GM19035 (cell line): ENCODE data around the gene DOCK9.
"Not testable (repeated sequence)": the region's sequence is repeated elsewhere in the genome, so short reads cannot be mapped to it uniquely, and the experiment has no call there.

Source experiments
- ATAC-seq: cut with Tn5 transposase; IDR thresholded peaks from one replicate; pipeline ENCODE4 v1.9.1; 2021; ENCODE audit not compliant: unreplicated experiment

Gene DOCK9

DNA sequence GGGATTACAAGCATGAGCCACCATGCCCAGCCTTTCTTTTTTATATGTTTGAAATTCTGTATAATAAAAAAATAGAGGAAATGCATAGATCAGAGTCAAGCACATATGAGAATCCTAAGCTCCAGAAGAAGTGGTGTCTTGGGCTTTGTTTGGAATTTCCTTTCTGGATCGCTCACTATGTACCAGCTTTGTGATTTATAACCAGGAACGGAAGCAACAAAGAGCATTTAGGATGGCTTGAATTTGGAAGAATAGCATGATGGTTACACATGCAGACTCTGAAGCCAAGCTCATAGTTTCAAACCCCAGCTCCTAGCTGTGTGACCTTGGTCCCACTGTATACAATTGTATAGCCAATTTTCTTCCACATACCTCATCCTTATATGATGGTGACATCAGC lies 197.4 kb downstream of the DOCK9 start:
- no peak for ATAC-seq

DNA sequence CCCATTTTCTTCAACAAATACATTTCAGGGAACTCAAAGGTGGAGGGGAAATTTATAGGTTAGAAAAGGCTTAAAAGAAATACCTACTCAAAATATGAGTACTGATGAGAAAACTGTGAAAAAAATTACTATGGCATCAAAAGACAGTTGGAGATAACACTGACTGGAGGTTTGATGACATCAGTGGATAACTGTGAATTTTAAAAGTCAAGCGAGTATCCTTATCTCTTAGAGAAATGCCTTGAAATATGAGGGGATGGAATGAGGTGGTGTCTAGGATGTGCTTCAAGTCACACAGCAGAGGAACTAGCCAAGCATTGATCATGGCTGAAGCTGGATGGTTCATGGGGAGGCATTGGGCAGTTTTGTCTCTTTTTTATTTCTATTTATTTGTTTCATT lies 198.2 kb downstream of the DOCK9 start:
- ATAC-seq: no peak

DNA sequence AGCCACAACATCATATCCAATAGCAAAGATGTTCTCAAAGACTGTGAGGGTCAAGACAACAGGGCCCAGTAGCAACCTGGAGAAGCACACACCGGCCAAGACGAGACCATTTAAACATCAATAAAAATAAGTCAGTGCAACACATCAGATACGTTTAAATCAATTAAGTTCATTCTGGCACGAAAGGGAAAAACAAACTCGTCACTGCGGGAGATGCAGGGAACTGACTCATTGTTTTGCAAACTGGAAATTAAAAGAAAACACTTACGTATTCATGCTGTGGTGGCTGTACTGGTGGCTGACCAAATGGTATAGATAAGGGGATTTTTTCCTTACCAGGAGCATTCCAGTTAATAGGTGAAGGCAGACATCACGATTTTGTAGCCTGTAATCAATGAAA lies 199.1 kb downstream of the DOCK9 start:
- no peak for ATAC-seq

DNA sequence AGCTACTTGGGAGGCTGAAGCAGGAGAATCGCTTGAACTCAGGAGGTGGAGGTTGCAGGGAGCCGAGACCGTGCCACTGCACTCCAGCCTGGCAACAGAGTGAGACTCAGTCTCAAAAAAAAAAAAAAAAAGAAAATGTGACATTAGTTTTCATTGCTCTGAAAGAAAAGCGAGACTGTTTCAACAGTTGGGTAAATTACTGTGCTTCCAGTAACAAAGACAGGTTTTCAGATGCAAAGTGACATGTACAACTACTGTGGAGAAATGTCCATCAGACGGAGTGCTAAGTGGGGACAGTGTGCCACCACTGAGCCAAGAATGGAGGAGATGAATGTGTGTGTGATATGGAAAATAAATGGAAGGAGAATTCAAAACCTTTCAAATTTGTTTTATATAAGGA lies 201.2 kb downstream of the DOCK9 start:
- no peak for ATAC-seq

DNA sequence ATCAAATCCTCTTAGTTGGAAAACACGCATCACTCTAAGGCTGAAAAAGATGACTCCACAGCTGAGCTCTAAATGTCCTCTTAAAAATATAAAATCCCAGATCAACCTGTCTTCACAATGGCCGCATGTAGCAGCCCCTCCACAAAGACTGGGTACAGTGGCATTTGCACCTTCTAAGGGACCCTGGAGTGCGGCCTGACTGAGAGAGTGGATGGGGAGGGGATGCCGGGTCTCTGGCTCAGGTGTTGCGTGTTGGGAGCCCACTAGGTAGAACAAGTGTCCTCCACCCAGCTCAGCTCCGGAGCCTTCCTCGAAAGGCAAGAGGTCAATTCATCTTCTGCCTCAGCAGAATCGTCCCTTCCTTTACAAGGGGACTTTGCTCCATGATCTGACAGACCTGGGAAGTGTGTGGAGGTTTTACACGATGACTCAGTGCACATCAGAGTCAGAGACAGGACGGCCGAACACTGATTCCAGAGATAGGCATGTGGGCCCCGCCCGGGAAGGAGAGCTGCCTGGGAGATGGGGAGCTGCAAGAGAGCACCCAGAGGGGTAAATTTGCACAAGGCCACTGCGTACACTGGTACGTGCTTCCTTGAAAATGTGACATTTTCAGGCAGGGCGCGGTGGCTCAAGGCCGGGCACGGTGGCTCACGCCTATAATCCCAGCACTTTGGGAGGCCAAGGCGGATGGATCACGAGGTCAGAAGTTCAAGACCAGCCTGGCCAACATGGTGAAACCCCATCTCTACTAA lies 201.8 kb downstream of the DOCK9 start:
- ATAC-seq: no peak

DNA sequence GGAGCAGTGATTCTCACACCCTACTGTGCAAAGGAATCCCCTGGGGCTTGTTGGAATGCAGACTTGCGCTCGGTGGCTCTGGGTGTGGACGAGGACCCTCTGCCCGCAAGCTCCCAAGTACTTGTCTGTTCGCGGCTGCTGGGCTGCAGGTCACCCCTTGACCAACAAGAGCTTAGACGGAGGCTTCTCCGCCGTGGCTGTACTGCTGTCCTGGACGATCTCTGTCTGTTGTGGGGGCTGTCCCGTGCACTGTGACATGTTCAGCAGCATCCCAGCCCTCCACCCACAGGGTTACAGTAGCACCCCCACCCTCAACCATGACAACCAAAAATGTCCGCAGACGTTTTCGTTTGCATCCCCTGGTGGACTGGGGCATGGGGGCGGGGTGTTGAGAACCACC lies 202.5 kb downstream of the DOCK9 start:
- ATAC-seq: no peak

DNA sequence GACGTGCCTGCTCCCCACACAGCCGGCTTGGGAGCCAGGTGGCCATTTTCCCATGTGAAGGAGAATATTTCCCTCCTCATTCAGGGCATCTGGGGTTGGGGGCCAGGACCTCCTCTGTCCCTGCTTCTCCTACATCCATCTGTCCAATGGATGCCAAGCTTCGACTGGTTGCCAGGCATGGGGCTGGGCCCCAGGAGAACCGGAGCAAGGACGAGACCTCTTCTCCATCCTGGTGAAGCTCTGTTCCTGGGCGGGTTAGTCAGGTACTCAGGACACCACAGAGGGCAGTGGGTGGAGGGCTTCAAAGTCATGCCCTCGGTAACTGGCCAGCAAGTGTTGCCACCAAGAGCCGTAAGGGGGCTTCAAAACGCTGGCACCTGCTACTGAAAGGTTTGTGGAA lies 203.1 kb downstream of the DOCK9 start:
- no peak for ATAC-seq

DNA sequence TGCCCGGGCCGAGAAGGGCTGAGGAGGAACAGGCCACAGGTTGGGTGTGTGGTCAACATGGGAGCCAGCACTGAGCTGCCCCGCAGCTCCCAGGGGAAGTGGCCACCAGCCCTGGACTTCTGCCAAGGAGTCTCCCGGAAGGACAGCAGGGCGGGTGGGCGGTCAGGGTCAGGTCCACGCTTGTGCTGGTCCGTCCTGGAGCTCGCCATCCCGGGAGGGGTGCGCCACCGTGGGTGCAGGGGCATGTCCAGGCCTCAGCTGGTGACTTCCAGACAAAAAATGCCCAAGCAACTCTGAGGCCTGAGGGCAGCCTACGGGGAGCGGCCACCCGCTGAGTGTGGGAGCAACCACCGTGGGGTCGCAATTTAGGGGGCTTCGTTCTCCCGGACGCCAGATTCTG lies 203.9 kb downstream of the DOCK9 start:
- ATAC-seq: no peak

DNA sequence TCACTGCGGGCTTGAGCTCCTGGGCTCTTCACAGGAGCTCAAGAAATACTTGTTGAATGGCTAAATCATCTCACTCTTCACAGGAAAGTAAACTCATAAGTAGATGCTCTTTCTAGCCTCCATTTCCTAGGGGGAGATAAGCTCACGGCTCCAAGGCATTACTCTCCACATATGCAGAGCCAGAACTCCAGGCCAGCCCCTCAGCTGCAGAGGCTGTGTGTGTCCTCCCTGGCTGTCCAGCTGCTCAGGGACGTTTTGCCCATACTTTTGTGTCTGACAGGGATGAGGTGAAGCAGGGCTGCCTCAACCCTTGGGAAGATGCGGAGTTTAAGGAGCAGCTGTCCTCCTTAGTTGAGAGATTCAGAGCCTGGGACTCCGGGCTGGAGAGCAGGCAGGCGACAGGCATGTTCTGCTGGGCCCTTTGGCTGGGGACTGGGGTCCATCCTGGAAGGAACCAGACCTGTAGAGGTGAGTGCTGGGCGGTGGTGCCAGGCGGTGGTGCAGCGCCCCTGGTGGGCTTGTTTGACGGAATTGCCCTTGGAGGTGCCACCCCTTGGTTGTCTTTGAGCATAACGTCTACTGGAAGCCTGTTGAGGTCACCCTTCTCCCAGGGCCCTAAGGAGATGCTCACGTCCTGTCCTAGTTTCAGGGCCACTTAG lies 204.9 kb downstream of the DOCK9 start:
- no peak for ATAC-seq

DNA sequence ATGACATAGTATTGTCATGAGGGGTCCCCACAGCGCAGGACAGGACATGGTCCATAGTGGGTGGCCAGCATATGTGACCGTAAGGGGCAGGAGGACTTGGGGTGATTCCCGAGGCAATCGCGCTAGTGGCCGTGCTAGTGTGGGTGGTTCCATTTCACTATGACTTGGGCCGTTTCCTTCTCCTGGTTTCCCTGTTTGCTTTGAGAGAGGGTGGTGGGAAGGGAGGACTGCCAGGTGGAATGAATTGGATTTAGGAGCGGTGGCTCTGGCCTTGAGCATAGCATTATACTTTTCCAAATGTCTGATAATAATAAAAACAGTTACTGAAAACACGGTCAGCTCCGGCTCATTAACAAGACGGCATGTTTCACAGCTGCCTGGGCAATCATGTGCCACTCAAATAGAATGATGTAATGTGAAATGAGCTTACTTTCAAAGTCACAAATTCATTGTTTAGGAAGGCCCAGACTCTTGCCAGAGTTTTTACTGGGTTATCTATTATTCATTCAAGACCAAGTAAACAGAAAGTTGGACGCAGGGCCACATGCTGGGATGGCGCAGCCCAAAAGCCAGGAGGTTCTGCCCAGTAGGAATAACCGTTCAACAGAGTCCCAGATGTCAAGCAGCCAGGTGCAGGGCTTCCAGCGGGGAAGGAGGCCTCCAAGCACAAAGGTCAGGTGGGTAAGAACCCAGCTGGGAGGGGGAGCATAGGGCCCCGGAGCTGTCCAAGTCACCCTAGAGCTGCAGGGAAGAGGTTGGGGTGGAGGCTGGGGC lies 205.8 kb downstream of the DOCK9 start:
- no peak for ATAC-seq

DNA sequence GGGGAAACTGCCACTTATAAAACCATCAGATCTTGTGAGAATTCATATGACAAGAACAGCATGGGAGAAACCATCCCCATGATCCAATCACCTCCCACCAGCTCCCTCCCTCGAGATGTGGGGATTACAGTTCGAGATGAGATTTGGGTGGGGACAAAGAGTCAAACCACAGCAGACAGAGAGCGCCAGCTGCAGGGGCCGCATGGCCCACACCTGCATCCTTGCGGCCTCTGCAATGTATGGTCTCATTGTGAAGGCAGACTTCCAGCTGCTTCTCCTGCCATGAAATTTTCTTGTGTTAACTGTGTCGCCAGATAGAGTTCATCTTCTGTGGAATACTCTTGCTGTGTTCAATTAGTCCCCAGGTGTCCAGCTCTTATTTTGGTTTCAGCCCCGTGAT lies 208.1 kb downstream of the DOCK9 start:
- no peak for ATAC-seq

DNA sequence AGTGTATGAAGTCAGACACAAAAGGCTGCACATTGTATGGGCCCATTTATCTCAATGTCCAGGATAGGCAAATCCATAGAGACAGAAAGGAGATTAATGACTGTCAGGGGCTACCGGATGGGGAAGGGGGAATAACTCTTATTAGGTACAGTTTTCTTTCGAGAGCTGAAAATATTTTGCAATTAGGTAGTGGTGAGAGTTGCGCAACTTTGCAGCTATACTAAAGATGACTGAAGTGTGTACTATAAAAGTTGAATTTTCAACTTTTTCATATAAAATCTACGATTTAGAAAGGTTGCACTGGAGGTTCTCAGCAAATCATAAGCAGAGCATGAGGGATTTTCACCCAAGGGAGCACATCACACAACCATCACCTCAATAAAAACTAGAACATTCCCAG lies 209.3 kb downstream of the DOCK9 start:
- ATAC-seq: no peak

DNA sequence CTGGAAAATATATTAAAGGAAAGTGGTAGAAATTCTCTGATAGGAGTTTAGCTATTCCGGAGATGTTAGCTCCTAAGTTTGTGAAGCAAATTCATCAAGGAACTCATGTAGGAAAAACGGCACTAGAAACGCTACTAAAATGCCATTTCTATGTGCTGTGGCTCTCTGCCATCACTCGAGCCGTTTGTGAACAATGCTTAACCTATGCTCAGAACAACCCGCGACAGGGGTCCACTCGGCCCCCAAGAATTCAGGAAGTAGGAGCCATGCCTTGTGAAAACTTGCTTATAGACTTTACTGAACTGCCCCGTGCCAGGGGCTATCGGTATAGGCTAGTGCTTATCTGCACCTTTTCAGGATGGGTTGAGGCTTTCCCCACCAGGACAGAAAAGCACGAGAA lies 211.2 kb downstream of the DOCK9 start:
- ATAC-seq: no peak

DNA sequence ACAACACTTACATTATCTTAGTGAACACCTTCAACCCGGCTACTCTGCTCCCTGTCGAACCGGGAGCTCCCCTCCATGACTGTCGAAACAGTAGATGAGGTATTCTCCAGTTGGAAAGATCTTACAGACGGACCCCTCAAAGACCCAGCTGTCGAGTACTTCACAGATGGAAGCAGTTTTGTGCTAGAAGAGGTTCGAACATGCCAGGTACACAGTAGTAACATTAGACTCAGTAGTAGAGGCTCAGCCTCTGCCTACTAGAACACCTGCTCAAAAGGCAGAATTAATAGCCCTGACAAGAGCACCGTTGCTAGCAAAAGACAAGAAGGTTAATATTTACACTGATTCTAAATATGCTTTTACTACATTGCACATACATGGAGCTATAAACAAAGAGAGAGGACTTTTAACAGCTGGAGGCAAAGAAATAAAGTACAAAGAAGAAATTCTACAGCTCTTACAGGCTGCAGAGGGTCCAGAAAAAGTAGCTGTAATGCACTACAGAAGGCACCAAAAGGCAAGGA lies 211.8 kb downstream of the DOCK9 start:
- no peak for ATAC-seq

DNA sequence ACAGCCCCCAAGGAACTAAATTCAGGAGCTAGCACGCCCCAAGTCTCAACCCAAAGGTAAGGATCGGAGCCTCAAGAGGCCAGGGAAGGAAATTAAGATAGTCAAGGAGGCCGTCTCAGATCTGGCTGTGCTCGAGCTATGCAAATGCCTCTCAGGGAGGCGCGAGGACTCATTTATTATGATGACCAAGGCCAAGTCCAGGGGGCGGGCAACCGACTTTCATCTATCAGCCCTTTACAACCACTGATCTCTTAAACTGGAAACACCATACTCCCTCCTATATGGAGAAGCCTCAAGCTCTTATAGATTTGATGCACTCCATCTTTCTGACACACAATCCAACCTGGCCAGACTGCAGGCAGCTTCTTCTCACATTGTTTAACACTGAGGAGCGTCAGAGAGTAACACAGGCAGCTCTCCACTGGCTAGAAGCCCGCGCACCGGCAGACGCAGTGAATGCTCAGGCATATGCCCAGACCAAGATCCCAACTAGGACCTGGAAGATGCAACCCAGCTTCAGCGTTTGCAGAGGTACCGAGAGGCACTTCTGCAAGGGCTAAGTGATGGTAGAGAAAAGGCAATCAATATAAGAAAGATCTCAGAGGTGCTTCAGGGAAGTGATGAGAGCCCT lies 215.8 kb downstream of the DOCK9 start:
- peak; percentile 31 for ATAC-seq

DNA sequence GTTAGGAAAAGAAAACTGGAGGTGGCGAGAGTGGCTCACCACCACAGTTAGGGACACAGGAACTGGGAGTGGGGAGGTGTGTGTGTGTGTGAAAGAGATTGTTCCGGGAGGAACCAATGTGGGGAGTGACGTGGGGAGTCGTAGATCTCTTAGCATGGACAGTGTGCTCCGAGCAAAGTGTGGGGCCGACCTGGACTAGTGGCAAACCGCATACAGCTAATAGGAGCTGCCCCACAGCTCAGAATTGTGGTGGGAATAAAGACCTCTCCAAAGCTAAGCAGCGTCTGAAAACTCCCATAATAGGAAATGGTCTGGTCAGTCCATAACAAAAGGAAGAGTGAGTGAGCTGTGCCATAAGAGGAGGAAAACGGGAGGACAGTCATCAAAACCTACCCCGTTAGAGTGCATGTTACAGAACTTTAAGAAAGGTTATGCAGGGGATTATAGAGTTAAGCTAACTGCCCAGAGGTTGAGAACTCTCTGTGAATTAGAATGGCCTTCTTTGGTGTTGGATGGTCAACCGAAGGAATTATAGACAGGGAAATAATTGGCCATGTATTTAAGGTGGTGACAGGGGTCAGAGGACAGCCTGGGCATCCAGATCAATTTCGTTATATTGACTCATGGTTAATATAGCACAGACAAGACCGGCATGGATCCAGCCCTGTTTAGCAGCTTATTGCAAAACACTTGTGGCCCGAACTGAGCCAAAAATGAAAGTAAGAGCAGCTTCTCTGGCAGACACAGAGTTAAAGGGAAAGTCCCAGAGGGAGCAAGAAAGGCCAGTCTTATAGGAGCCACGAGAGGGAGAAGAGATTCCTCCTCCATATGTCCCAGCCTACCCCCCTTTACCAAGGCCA lies 216.5 kb downstream of the DOCK9 start:
- peak; percentile 84 for ATAC-seq

DNA sequence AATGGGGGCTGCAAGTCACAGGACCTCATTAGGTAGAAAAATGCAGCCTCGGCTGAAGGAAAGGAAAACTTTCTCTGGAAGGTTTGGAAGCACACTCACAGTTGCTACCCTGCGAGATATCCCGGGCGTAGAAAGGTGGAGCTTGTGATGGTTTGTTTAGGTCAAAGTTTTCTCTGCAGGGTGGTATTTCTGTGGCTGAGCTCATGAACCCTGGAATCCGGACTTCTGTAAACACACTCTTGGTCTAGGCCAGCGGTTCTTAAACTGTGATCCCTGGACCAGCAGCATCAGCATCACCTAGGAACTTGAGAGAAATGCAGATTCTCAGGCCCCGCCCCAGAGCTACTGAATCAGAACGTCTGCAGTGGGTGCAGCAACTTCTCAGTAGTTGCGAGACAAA lies 222.1 kb downstream of the DOCK9 start:
- ATAC-seq: no peak

DNA sequence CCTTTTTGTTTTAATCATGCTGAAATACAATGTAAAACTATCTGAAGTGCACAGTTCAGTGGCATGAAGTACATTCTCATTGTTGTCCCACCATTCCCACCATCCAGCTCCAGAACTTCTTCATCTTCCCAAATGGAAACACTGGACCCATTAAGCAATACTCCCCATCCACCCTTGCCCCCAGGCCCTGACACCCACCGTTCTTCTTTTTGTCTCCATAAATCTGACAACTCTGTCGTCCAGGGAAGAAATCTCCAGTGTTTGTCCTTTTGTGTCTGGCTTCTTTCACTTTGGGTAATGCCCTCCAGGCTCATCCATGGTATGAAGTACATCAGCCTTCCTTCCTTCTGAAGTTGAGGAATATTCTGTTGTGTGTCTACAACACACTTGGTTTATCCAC lies 222.7 kb downstream of the DOCK9 start:
- no peak for ATAC-seq

DNA sequence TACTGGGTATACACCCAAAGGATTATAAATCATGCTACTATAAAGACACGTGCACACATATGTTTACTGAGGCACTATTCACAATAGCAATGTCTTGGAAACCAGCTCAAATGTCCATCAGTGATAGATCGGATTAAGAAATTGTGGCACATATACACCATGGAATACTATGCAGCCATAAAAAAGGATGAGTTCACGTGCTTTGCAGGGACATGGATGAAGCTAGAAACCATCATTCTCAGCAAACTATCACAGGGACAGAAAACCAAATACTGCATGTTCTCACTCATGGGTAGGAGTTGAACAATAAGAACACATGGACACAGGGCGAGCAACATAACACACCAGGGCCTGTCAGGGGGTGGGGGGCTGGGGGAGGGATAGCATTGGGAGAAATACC lies 223.4 kb downstream of the DOCK9 start:
- not testable (repeated sequence) for ATAC-seq

DNA sequence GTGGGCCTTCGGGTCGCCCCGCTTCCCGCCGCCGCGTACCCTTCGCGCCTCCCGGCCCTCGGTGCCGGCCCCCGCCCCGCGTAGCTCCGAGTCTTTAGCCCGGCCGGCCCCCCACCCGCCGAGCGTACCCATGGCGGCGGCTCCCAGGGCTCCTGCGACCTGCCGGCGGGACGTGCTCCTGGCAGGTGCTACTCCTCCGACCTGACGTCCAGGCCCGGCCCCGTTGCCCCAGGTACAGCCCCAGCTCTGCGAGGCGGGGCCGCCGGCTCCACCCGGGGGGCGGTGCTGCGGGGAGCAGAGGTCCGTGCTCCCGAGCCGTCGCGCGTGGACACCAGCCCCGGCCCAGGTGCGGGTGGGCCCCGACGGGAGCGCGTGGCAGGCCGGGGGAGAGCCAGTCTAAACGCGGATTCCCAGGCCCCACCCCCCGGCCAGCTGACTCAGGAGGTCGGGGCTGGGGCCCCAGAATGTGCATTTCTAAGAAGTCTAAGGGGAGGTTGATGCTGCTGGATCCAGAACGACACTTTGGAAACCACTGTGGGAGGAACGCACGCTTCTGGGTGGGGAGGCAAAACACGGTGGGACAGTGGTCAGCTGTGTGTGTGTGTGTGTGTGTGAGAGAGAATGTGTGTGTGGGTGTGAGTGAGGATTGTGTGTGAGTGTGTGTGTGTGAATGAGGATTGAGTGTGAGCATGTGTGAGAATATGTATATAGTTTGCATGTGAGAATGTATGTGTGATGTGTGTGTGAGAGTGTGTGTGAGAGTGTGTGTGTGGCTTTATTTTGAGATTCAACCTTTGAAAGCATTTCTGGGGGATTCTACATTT lies 225.2 kb downstream of the DOCK9 start, which contains the start of gene SLC15A1:
SLC15A1 (minus strand) TSS at position 206 of the 824 bp plus-strand sequence; CDS start at position 132, 74 bp downstream.
- no peak for ATAC-seq
